Gastroesophageal sphincter (tissue), 3 donors: ENCODE data around the gene TBC1D25.
A peak's percentile ranks its signal among the peaks of the same experiment; 100 is the strongest.

Experiments used
- CTCF ChIP-seq, 4 experiments: fragments of 200-600 bp in 2 of 4; fragments of 450-650 bp in 2 of 4; sonication (generic) in 1 of 4; IDR thresholded peaks; one replicate each; pipeline ENCODE4 v1.5.1; 2017 to 2019; ENCODE audit warnings: antibody characterized with exemption in 4 of 4, mild to moderate bottlenecking in 2 of 4, moderate library complexity in 2 of 4
- EP300 ChIP-seq: sonication (generic); formaldehyde crosslinking; IDR thresholded peaks from one replicate; pipeline ENCODE4 v1.6.1; 2017; ENCODE audit warnings: antibody characterized with exemption, mild to moderate bottlenecking
- POLR2A ChIP-seq, 2 donors: fragments of 450-650 bp; IDR thresholded peaks; one replicate each; pipeline ENCODE4 v1.6.1; 2017; ENCODE audit warnings: antibody characterized with exemption in 2 of 2, mild to moderate bottlenecking in 2 of 2, moderate library complexity in 1 of 2
- POLR2AphosphoS5 ChIP-seq: sonication (generic); formaldehyde crosslinking; IDR thresholded peaks from one replicate; pipeline ENCODE4 v1.6.1; 2017; ENCODE audit warnings: antibody characterized with exemption

- TF ChIP-seq CTCF (IDR thresholded peaks at IDR 0.05) (peak in 1 of 4 experiments; percentile 8), POLR2AphosphoS5 (peak; percentile 69), EP300 (no peak), POLR2A (IDR thresholded peaks at IDR 0.05) (no peak)
These were observed 51.8 kb downstream of the TBC1D25 start for GRCh38 chrX:48591255-48591791.
